ENCODE data around the gene PDLIM4.

GRCh38 chr5:132281856-132282614 lies 24.5 kb downstream of the PDLIM4 start:
- TF ChIP-seq NFRKB (IDR thresholded peaks at IDR 0.05): no peak
- TF ChIP-seq SP1 (IDR thresholded peaks at IDR 0.05): no peak
- no peak for TF ChIP-seq BHLHE40 (IDR thresholded peaks at IDR 0.05; ENCODE audit: borderline replicate concordance)
- no peak for TF ChIP-seq FOXM1 (IDR thresholded peaks at IDR 0.05; ENCODE audit: borderline replicate concordance)
- TF ChIP-seq FOXK2 (IDR thresholded peaks at IDR 0.05): no peak

Data from HEK293T (cell line).